GM20000 (cell line): Measurements from ENCODE around the gene KLK14.

ENCODE experiments used
- DNase-seq: peaks from one replicate; pipeline ENCODE4 v3.0.0; 2012; ENCODE audit warnings: low spot score
- TF ChIP-seq, protein P1 (sequence below): IDR thresholded peaks from 2 replicates; pipeline ENCODE4 v1.5.1; 2012; ENCODE audit warnings: mild to moderate bottlenecking, control low read depth; ENCODE audit errors: extremely low read depth, missing control alignments

Gene KLK14

DNA sequence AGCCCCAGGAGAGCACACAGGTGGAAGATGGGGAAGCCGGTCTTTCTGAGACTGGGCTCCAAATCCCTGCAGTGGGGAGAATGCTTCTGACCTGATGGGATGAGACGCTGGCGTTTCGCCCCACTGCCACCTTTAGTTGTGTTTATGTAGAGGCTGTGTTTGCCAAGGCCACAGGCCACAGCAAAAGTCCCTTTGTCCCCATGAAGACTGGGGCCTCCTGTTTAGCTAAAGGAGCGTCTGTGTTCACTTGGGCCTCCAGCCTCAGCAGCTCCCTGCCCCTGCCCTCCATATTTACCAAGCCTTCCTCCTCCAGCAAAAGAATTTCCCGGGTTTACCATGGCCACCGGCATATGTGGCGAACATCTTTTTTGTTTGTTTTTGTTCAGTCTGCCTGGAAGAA, 10.4 kb upstream of the KLK14 start:
- TF ChIP-seq, protein P1, sequence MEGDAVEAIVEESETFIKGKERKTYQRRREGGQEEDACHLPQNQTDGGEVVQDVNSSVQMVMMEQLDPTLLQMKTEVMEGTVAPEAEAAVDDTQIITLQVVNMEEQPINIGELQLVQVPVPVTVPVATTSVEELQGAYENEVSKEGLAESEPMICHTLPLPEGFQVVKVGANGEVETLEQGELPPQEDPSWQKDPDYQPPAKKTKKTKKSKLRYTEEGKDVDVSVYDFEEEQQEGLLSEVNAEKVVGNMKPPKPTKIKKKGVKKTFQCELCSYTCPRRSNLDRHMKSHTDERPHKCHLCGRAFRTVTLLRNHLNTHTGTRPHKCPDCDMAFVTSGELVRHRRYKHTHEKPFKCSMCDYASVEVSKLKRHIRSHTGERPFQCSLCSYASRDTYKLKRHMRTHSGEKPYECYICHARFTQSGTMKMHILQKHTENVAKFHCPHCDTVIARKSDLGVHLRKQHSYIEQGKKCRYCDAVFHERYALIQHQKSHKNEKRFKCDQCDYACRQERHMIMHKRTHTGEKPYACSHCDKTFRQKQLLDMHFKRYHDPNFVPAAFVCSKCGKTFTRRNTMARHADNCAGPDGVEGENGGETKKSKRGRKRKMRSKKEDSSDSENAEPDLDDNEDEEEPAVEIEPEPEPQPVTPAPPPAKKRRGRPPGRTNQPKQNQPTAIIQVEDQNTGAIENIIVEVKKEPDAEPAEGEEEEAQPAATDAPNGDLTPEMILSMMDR: no peak
- DNase-seq: no peak

DNA sequence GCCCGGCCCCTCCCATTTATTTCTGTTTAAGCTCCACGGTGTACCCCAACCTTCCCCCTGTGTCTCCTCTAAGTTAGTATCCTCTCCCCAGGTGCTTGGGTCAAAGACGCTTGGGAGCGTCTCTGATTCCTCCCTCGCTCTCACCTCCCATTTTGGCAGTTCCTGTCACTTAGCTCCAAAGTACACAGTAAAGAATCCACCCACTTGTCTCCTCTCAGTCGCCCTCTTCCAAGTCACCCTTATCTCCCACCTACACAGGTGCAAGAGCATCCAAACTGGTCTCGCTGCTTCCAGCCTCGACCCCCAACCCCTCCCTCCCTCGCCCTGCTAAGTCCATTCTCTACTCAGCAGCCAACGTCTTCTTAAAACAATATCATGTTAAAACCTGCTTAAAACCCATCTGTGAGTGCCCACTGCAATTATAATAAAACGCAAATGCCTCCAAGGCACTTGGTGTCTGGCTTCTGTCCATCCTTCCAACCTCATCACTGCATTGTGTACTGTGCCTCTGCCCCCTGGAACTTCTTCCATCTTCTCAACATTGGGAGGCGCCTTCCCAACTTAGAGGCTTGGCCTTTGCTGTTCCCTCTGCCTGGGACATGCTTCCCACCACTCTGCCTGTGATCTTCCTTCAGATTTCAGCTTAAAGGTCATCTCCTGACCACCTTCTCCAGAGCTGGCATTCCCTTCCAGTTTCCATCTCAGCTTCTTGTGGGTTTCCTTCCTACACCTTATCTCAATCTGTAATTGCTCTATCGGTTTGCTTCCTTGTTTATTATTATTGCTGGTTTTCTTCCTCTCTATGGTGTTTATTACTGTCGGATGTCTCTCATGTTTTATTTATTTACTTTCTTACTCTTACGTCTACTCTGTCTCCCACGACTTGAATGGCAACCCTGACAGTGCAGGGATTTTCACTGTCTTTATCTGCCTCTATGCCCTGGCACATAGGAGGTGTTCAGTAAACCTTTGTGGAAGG, 9.5 kb upstream of the KLK14 start:
- DNase-seq: no peak
- TF ChIP-seq, protein P1: no peak

DNA sequence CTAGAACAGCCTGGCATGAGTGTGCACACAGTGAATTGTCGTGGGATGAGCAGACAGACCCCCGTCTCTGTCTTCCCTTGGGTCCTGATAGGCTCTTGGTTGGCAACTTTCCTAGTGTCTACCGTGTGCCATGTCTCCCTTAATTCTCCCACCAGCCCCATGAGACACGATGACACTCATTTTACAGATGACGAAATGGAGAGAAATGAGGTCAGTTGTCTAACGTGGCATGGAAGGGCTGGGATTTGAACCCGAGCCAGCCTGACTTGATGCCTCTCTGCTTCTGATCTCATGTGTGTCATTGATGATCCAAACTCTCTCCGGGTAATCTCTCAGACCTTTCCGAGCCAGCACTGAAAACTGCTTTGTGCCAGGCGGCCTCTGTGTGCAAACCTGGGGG, 8.4 kb upstream of the KLK14 start:
- DNase-seq: no peak
- TF ChIP-seq, protein P1: no peak

DNA sequence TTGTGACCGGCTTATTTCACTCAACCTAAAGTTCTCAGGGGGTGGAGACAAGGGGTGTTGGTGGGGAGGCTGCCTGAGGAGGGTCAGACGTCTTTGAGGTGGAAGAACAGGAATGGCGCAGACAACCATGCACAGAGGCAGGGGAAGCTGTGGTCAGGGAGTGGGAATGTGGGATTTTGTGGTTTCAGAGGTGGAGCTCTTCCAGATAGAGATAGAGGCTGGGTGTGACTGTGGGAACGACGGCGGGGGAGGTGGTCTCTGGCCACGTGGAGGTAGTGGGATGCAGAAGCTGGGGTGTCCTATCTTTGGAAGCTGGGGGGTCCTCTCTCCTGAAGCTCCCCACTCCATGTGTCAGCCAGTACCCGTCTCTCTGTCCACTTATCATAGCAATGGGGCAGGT, 7.8 kb upstream of the KLK14 start:
- TF ChIP-seq, protein P1: no peak
- DNase-seq: no peak

DNA sequence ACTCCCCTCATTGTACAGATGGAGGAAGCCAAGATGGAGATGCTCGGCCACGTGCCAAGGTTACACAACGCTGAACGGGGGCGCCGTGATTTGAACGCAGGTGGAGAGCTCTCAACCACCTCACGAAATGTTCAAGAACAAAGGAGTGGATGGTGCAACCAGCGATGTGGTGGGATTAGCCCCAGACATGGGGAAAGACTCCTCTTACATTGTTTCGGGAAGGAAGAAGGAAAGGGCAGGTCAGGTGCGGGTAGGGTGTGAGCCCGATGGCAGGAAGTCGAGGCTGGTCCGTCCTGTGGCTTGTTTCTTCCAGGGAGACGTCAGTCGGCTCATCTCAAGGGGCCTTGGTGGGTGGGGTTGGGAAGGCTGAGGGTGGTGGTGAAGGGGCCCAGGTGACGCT, 7.1 kb upstream of the KLK14 start:
- TF ChIP-seq, protein P1: no peak
- DNase-seq: no peak

DNA sequence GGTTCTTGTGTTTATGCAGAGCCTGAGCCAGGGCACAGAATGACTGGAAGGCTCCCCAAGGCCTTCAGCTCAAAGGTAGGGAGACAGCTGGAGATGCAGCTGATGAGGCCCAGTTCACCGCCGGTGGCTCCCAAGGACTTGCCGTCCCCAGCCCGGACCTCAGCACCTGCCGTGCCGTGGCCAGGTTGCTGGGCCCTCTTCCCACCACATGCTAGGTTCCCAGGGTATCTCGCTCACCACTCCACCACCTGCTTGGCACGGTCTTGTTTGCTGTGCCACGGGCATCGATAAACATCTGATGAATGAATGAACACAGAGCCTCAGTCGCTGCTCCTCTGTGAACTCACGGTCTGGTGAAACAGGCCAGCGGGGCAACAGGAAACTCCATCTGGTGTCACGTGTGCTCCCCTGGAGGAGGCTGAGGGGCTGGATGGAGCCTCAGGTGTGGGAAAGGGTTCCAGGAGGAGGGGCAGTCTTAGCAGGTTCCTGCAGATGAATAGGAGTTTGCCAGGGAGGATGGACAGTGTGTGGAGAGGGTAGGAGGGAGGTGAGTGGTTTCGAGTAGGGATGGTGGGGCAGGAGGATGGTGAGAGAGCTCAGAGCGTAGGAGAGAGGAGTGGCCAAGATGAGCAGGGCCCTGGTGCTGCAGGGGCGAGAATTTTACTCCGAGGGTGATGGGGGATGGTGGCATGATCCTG, 3.6 kb upstream of the KLK14 start:
- TF ChIP-seq, protein P1: no peak
- no peak for DNase-seq

DNA sequence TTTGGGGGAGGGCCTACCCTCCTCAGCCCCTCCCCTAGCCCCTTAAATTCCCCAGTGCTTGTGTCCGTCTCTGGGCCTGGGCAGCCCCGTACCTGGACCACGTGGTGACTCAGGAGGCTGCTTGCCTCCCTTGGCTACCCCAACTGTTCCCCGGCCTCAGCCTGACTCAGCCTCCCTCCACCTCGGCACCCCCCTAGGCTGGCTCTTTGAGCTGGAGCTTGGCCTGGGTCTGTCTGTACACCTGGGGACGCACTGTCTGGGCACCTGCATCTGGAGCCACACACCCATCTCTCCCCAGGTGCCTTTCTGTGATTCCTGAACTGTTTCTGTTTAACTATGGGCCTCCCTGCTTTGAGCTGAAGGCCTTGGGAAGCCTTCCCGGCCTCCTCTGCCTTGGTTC, 1.8 kb upstream of the KLK14 start:
- TF ChIP-seq, protein P1: no peak
- no peak for DNase-seq
